Breast epithelium (tissue), 3 donors: ENCODE data around the gene KCNJ4.

Source experiments
- CTCF ChIP-seq, 3 donors: fragments of 450-650 bp; IDR thresholded peaks; one replicate each; pipeline ENCODE4 v1.5.1; 2016 to 2017; ENCODE audit warnings: antibody characterized with exemption in 3 of 3, mild to moderate bottlenecking in 3 of 3, moderate library complexity in 3 of 3
- POLR2A ChIP-seq: fragments of 450-650 bp; IDR thresholded peaks from one replicate; pipeline ENCODE4 v1.6.1; 2016; ENCODE audit warnings: antibody characterized with exemption, mild to moderate bottlenecking, moderate library complexity
- POLR2AphosphoS5 ChIP-seq, 3 donors: sonication (generic); formaldehyde crosslinking; IDR thresholded peaks; one replicate each; pipeline ENCODE4 v1.6.1; 2017; ENCODE audit warnings: antibody characterized with exemption in 3 of 3

DNA sequence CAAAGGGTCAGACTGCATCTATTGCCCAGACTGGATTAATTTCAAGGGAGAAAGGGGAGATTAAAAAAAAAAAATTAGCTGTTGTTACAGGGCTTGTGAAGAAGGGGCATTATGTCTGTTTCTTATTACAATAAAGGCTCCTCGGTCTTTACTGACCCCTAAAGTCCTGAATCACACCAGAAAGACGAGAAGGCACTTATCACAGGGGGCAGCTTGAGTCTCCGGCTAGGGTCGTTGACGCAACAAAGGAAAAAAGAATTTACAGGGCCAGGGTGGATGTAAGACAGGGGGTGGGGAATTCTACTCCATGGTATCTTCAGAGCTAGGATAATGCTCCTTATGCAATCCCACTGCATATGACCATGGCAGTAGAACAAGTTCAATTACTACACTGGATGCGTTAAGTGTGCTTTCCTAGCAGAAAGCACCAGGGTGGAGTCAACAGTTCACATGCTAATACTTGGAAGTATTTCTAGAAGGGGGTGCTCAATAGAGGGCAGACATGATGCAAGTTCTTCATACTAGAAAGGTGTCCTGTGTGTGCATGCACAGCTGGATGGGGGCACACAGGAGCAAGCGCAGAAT, 34.7 kb upstream of the KCNJ4 start:
- TF ChIP-seq POLR2A (no peak), CTCF (IDR thresholded peaks at IDR 0.05) (no peak), POLR2AphosphoS5 (IDR thresholded peaks at IDR 0.05) (no peak)
